Pancreas (tissue), 10 donors: ENCODE data around the gene LASP1. TPM values are rescaled to one million over a fixed set of nuclear protein-coding genes. Genes with fewer than 3 reads are reported as not detected.

ENCODE experiments used
- ATAC-seq, 4 donors: fragments of 200-7000 bp; cut with Tn5 transposase; one replicate each; pipeline versions ENCODE4 v1.8.0 to v1.9.1; 2020; ENCODE audit warnings: mild to moderate bottlenecking in 4 of 4, moderate library complexity in 4 of 4
- DNase-seq, 6 donors: peaks; one replicate each; pipeline ENCODE4 v3.0.0-alpha.2; 2020
- FAIRE-seq: peaks from 2 replicates; lab custom pipeline; 2012; peaks lifted over from hg19 to GRCh38; lab: Jason Lieb, UNC
- H3K27ac ChIP-seq, 4 donors: fragments of 200-600 bp; sonication (generic); 1 replicate in 3 of 4; 2 replicates in 1 of 4; pipeline versions ENCODE4 v1.5.0 to v1.8.0; 2020
- H3K27me3 ChIP-seq, 4 donors: fragments of 200-600 bp; one replicate each; pipeline ENCODE4 v1.8.0; 2021
- H3K36me3 ChIP-seq, 3 donors: fragments of 200-600 bp; sonication (generic) in 1 of 3; one replicate each; pipeline versions ENCODE4 v1.5.0 to v1.8.0; 2020 to 2021
- H3K4me1 ChIP-seq, 3 donors: fragments of 200-600 bp; one replicate each; pipeline ENCODE4 v1.8.0; 2021
- H3K4me3 ChIP-seq, 4 donors: fragments of 200-600 bp; sonication (generic) in 2 of 4; one replicate each; pipeline versions ENCODE4 v1.5.0 to v1.8.0; 2020 to 2021
- H3K9me3 ChIP-seq, 4 donors: fragments of 200-600 bp; one replicate each; pipeline ENCODE4 v1.8.0; 2021
- CTCF ChIP-seq, 4 donors: fragments of 200-600 bp; sonication (generic) in 3 of 4; IDR thresholded peaks; one replicate each; pipeline versions ENCODE4 v1.5.0 to v1.8.0; 2021; ENCODE audit warnings: antibody characterized with exemption in 4 of 4
- WGBS, 2 donors: extraction: QIAGEN DNeasy Blood & Tissue Kit; methylation state at CpG; one replicate each; pipeline ENCODE4 v1.1.7; 2013; 5-methylcytosine and 5-hydroxymethylcytosine counted together
- intact Hi-C, 3 donors: fragments of 100-400 bp; cut with DNase I; formaldehyde crosslinking; loops; one replicate each; pipeline versions ENCODE4 v1.11.1 to v1.14.2; 2022
- polyA plus RNA-seq, 2 donors: library from polyadenylated mRNA; stranded (reverse); fragments of 200-250 nt; gene quantifications; one replicate each; pipeline ENCODE4 v1.2.3, GENCODE V29; 2013
- total RNA-seq, 6 donors: library from RNA; stranded (reverse); fragmentation: NEBNext Ultra II Directional in 4 of 6; extraction: Animal tissue kit (Norgen Biotek cat#: 25700) in 4 of 6; gene quantifications; one replicate each; pipeline versions ENCODE4 v1.2.1 to v1.2.4, GENCODE V29; 2021 to 2023
- donor health status: healthy with polysubstance abuse.
- donor health status: DM: no; HTN: no; CAD: no; lungs with moderate emphysema.
- donor health status: DM: no; HTN: no; CAD: no.
- donor health status: control.
- donor health status: control.
- donor health status: Bipolar disorder and iron deficiency.
- donor health status: DM: yes; HTN: yes; CAD: no.
- donor health status: DM: no; HTN: no; CAD: no.
- donor health status: DM: no; HTN: no; CAD: no.
- donor health status: DM: yes; HTN: yes; CAD: no.

Gene LASP1
- total and polyA plus RNA-seq, 8 donors, result 35.7 to 98.6 (median 57.1) TPM

GRCh38 chr17:38871247-38872015 is 1.6 kb downstream of the LASP1 start:
- TF ChIP-seq CTCF (IDR thresholded peaks at IDR 0.05), result no peak
- WGBS, 2 donors, result 7 to 8% methylated on average over 11 of the region's 11 CpGs
- peak overlapping the region; percentile 91 to 92 (median 91) for H3K27ac ChIP-seq
- intact Hi-C loops, result no loop called here
- no peaks in the 10 kb centered on the region for H3K27me3 ChIP-seq
- FAIRE-seq, result no peak
- peak; percentile 45 to 57 (median 52) for ATAC-seq
- H3K36me3 ChIP-seq, result no peaks in the 10 kb centered on the region
- no peaks in the 10 kb centered on the region for H3K9me3 ChIP-seq
- peaks cover 29 to 38% (median 37%) of the 10 kb centered on the region in 3 donors for H3K4me1 ChIP-seq
- peak overlapping the region; percentile 91 to 95 (median 94) for H3K4me3 ChIP-seq
- DNase-seq, result peak in 5 of 6 donors; percentile 83 to 90 (median 87)

GRCh38 chr17:38872027-38872511 is 2.2 kb downstream of the LASP1 start:
- WGBS, 2 donors, result 13 to 18% methylated on average over 5 of the region's 5 CpGs
- ATAC-seq (no peak), DNase-seq (peak in 3 of 6 donors; percentile 36 to 49 (median 39)), FAIRE-seq (no peak)
- Histone ChIP-seq H3K9me3 (no peaks in the 10 kb centered on the region), H3K4me3 (peak overlapping the region in 2 of 4 donors; percentile 93 to 94), H3K27me3 (no peaks in the 10 kb centered on the region), H3K36me3 (no peaks in the 10 kb centered on the region), H3K4me1 (peaks cover 29 to 38% (median 37%) of the 10 kb centered on the region in 3 donors), H3K27ac (peak overlapping the region; percentile 91 to 92 (median 91))
- intact Hi-C loops, result no loop called here
- no peak for TF ChIP-seq CTCF (IDR thresholded peaks at IDR 0.05)

- Histone ChIP-seq H3K4me3 (peak overlapping the region in 2 of 4 donors; percentile 93 to 94), H3K27ac (peak overlapping the region; percentile 91 to 92 (median 91)), H3K27me3 (no peaks in the 10 kb centered on the region), H3K4me1 (peaks cover 29 to 38% (median 37%) of the 10 kb centered on the region in 3 donors), H3K36me3 (no peaks in the 10 kb centered on the region), H3K9me3 (no peaks in the 10 kb centered on the region)
- no peak for TF ChIP-seq CTCF (IDR thresholded peaks at IDR 0.05)
- DNase-seq, result peak in 5 of 6 donors; percentile 72 to 81 (median 77)
- ATAC-seq, result peak; percentile 1 to 42 (median 14)
- no peak for FAIRE-seq
- intact Hi-C loops, result no loop called here
- WGBS, 2 donors, result 19 to 23% methylated on average over 9 of the region's 9 CpGs
Measured at GRCh38 chr17:38872671-38873385, 3.0 kb downstream of the LASP1 start.

GRCh38 chr17:38873640-38874380 is 4.0 kb downstream of the LASP1 start:
- peaks cover 29 to 37% (median 33%) of the 10 kb centered on the region in 3 donors for H3K4me1 ChIP-seq
- TF ChIP-seq CTCF (IDR thresholded peaks at IDR 0.05), result no peak
- H3K27ac ChIP-seq, result peak overlapping the region in 3 of 4 donors; percentile 91 to 92 (median 91)
- FAIRE-seq, result no peak
- no peaks in the 10 kb centered on the region for H3K9me3 ChIP-seq
- intact Hi-C loops, result no loop called here
- DNase-seq, result peak in 2 of 6 donors; percentile 41 to 72
- peak overlapping the region in 2 of 4 donors; percentile 0 to 2 for H3K4me3 ChIP-seq
- H3K36me3 ChIP-seq, result peaks cover 0 to 10% (median 0%) of the 10 kb centered on the region in 3 donors
- no peaks in the 10 kb centered on the region for H3K27me3 ChIP-seq
- 39% methylated on average over 9 of the region's 9 CpGs for WGBS, 2 donors
- ATAC-seq, result no peak
